T-cell (primary cell): ENCODE measurements around the gene ULK4. TPM values are rescaled to one million over a fixed set of nuclear protein-coding genes. Genes with fewer than 3 reads are reported as not detected.
"Not testable (repeated sequence)": the region's sequence is repeated elsewhere in the genome, so short reads cannot be mapped to it uniquely, and the experiment has no call there.

ENCODE experiments used
- ATAC-seq, 4 experiments: fragments of 200-7000 bp in 3 of 4; fragments of 150-1000 bp in 1 of 4; cut with Tn5 transposase; replicated peaks in 1 of 4; 1 replicate in 3 of 4; 2 replicates in 1 of 4; pipeline ENCODE4 v1.10.0; 2021; ENCODE audit warnings: moderate library complexity in 3 of 4, mild to moderate bottlenecking in 2 of 4, moderate number of reproducible peaks in 1 of 4
- CTCF ChIA-PET, 2 donors: fragments of 300-600 bp; sonication (Branson Sonifier 250); formaldehyde crosslinking; loops; one replicate each; lab custom pipeline; 2022; ENCODE audit warnings: antibody characterized with exemption in 2 of 2; lab: Charles Lee
- POLR2A ChIA-PET, 2 donors: fragments of 300-600 bp; sonication (Branson Sonifier 250); formaldehyde crosslinking; loops; one replicate each; lab custom pipeline; 2022; ENCODE audit warnings: antibody characterized with exemption in 2 of 2; lab: Charles Lee
- DNase-seq, 35 experiments: peaks; one replicate each; pipeline versions ENCODE4 v3.0.0 to v3.0.0-alpha.2; 2013 to 2023
- H3K27ac ChIP-seq: one replicate; pipeline ENCODE4 v1.5.1; 2013; ENCODE audit warnings: low read length
- H3K27me3 ChIP-seq, 2 experiments: replicated peaks in 1 of 2; 1 replicate in 1 of 2; 2 replicates in 1 of 2; pipeline versions ENCODE4 v1.6.1 to v1.7.0; 2013; ENCODE audit warnings: low read length in 1 of 2, mixed read lengths in 1 of 2; ENCODE audit not compliant: control insufficient read depth in 2 of 2, insufficient read depth in 2 of 2; ENCODE audit errors: extremely low read depth in 1 of 2
- H3K36me3 ChIP-seq, 2 donors: 1 replicate in 1 of 2; 2 replicates in 1 of 2; pipeline versions ENCODE4 v1.6.1 to v1.7.0; 2013; ENCODE audit warnings: low read length in 1 of 2; ENCODE audit not compliant: control insufficient read depth in 2 of 2, insufficient read depth in 1 of 2; ENCODE audit errors: extremely low read depth in 1 of 2
- H3K4me1 ChIP-seq, 2 experiments: 1 replicate in 1 of 2; 2 replicates in 1 of 2; pipeline versions ENCODE4 v1.6.1 to v1.7.0; 2013; ENCODE audit warnings: low read length in 2 of 2, mixed read lengths in 1 of 2; ENCODE audit not compliant: insufficient read depth in 2 of 2, control insufficient read depth in 1 of 2; ENCODE audit errors: extremely low read depth in 1 of 2
- H3K4me3 ChIP-seq, 2 donors: 1 replicate in 1 of 2; 2 replicates in 1 of 2; pipeline versions ENCODE4 v1.5.1 to v1.7.0; 2013; ENCODE audit warnings: mild to moderate bottlenecking in 2 of 2, low read length in 1 of 2, moderate library complexity in 1 of 2; ENCODE audit not compliant: control insufficient read depth in 1 of 2; ENCODE audit errors: extremely low read depth in 1 of 2
- H3K9me3 ChIP-seq: 2 replicates; pipeline ENCODE4 v1.7.0; 2013
- H3K27ac Mint-ChIP-seq, 2 donors: one replicate each; pipeline ENCODE4 v1.8.0; 2020 to 2021; ENCODE audit warnings: mild to moderate bottlenecking in 2 of 2, mixed read lengths in 2 of 2
- H3K27me3 Mint-ChIP-seq, 2 donors: one replicate each; pipeline ENCODE4 v1.8.0; 2021 to 2022; ENCODE audit warnings: mixed read lengths in 2 of 2
- H3K36me3 Mint-ChIP-seq: one replicate; pipeline ENCODE4 v1.8.0; 2021; ENCODE audit warnings: mixed read lengths
- H3K4me1 Mint-ChIP-seq, 3 donors: one replicate each; pipeline ENCODE4 v1.8.0; 2020 to 2022; ENCODE audit warnings: mixed read lengths in 3 of 3, mild to moderate bottlenecking in 1 of 3
- H3K4me3 Mint-ChIP-seq, 3 donors: one replicate each; pipeline ENCODE4 v1.8.0; 2020 to 2022; ENCODE audit warnings: mild to moderate bottlenecking in 3 of 3, mixed read lengths in 3 of 3, moderate library complexity in 3 of 3
- H3K9me3 Mint-ChIP-seq, 3 donors: one replicate each; pipeline ENCODE4 v1.8.0; 2020 to 2022; ENCODE audit warnings: mixed read lengths in 3 of 3
- WGBS: methylation state at CpG from one replicate; pipeline ENCODE4 v1.1.5; 2013; ENCODE audit warnings: missing lambda C conversion rate; ENCODE audit not compliant: insufficient coverage; 5-methylcytosine and 5-hydroxymethylcytosine counted together
- total RNA-seq, 35 experiments: library from RNA in 6 of 35; stranded (reverse) in 6 of 35; fragments of 120-200 nt in 1 of 35; gene quantifications; one replicate each; pipeline versions ENCODE4 v1.2.1 to v1.2.4 and lab custom pipeline; 2013 to 2026

Gene ULK4
- total RNA-seq, 5 donors from 2014 or later (not counting 1 experiment from before 2014, with no cell fraction given), result 17.5 to 28.2 (median 19.7) TPM

GRCh38 chr3:41651718-41652117 is 310.2 kb downstream of the ULK4 start:
- no peaks in the 10 kb centered on the region for H3K36me3 ChIP-seq
- H3K4me1 ChIP-seq, result no peaks in the 10 kb centered on the region
- H3K27ac ChIP-seq, result no peak overlapping the region
- ATAC-seq, result no peak
- no peaks in the 10 kb centered on the region for H3K9me3 ChIP-seq
- no peak for DNase-seq
- CTCF ChIA-PET, result no interaction called here
- Mint-ChIP-seq H3K9me3 (peaks cover 0 to 12% (median 0%) of the 10 kb centered on the region in 3 donors), H3K4me3 (no peak overlapping the region), H3K27ac (no peak overlapping the region), H3K4me1 (no peaks in the 10 kb centered on the region), H3K36me3 (peaks cover 33% of the 10 kb centered on the region), H3K27me3 (no peaks in the 10 kb centered on the region)
- H3K4me3 ChIP-seq, result no peak overlapping the region
- H3K27me3 ChIP-seq, result no peaks in the 10 kb centered on the region
- POLR2A ChIA-PET, result no interaction called here

GRCh38 chr3:41650406-41650805 is 311.5 kb downstream of the ULK4 start:
- no peak overlapping the region for H3K27ac ChIP-seq
- H3K4me3 ChIP-seq, result no peak overlapping the region
- POLR2A ChIA-PET, result no interaction called here
- Mint-ChIP-seq H3K27ac (no peak overlapping the region), H3K4me1 (no peaks in the 10 kb centered on the region), H3K4me3 (no peak overlapping the region), H3K9me3 (peaks cover 0 to 12% (median 6%) of the 10 kb centered on the region in 3 donors), H3K36me3 (peaks cover 33% of the 10 kb centered on the region), H3K27me3 (no peaks in the 10 kb centered on the region)
- H3K9me3 ChIP-seq, result no peaks in the 10 kb centered on the region
- 93% methylated on average over 8 of the region's 11 CpGs for WGBS
- ATAC-seq (no peak), DNase-seq (no peak)
- no peaks in the 10 kb centered on the region for H3K27me3 ChIP-seq
- H3K36me3 ChIP-seq, result no peaks in the 10 kb centered on the region
- CTCF ChIA-PET, result interaction anchor here in 1 of 2 donors (0.5 kb wide), 1 partner anchor 424 kb away, joined by 3 read pairs; no protein-coding TSS in a partner anchor
- H3K4me1 ChIP-seq, result no peaks in the 10 kb centered on the region

GRCh38 chr3:41649129-41649739 is 312.7 kb downstream of the ULK4 start:
- Histone ChIP-seq H3K4me1 (no peaks in the 10 kb centered on the region), H3K27me3 (no peaks in the 10 kb centered on the region), H3K36me3 (no peaks in the 10 kb centered on the region), H3K9me3 (no peaks in the 10 kb centered on the region), H3K4me3 (no peak overlapping the region), H3K27ac (no peak overlapping the region)
- WGBS, result no CpG with 5 or more reads among the region's 8 CpGs
- Mint-ChIP-seq H3K4me3 (no peak overlapping the region), H3K9me3 (peaks cover 4 to 12% (median 6%) of the 10 kb centered on the region in 3 donors), H3K4me1 (no peaks in the 10 kb centered on the region), H3K27me3 (no peaks in the 10 kb centered on the region), H3K36me3 (peaks cover 33% of the 10 kb centered on the region), H3K27ac (no peak overlapping the region)
- ATAC-seq (no peak), DNase-seq (no peak)
- ChIA-PET CTCF (no interaction called here), POLR2A (interaction anchor here in 1 of 2 donors (0.7 kb wide), 1 partner anchor 851 kb away, joined by 3 read pairs; no protein-coding TSS in a partner anchor)

GRCh38 chr3:41647730-41648129 is 314.2 kb downstream of the ULK4 start:
- H3K4me1 ChIP-seq, CTCF ChIA-PET, H3K4me3 Mint-ChIP-seq, H3K27me3 Mint-ChIP-seq, H3K27me3 ChIP-seq, H3K36me3 ChIP-seq, POLR2A ChIA-PET, DNase-seq, H3K27ac Mint-ChIP-seq, H3K9me3 ChIP-seq, H3K27ac ChIP-seq, H3K4me1 Mint-ChIP-seq, ATAC-seq, H3K4me3 ChIP-seq: not testable (repeated sequence)
- Mint-ChIP-seq H3K9me3 (peaks cover 4 to 12% (median 8%) of the 10 kb centered on the region in 3 donors), H3K36me3 (peaks cover 27% of the 10 kb centered on the region)
- 94% methylated on average over 3 of the region's 17 CpGs for WGBS

GRCh38 chr3:41640076-41640475 is 321.8 kb downstream of the ULK4 start:
- Histone ChIP-seq H3K36me3 (no peaks in the 10 kb centered on the region), H3K4me1 (no peaks in the 10 kb centered on the region), H3K4me3 (no peak overlapping the region), H3K9me3 (no peaks in the 10 kb centered on the region), H3K27me3 (no peaks in the 10 kb centered on the region), H3K27ac (no peak overlapping the region)
- H3K4me1 Mint-ChIP-seq, result no peaks in the 10 kb centered on the region
- peaks cover 0 to 2% (median 1%) of the 10 kb centered on the region in 3 donors for H3K9me3 Mint-ChIP-seq
- H3K36me3 Mint-ChIP-seq, result peaks cover 4% of the 10 kb centered on the region
- WGBS, result 79% methylated on average over 3 of the region's 4 CpGs
- H3K4me3 Mint-ChIP-seq, result no peak overlapping the region
- ATAC-seq (no peak), DNase-seq (no peak)
- no peak overlapping the region for H3K27ac Mint-ChIP-seq
- H3K27me3 Mint-ChIP-seq, result no peaks in the 10 kb centered on the region
- POLR2A ChIA-PET, result no interaction called here
- CTCF ChIA-PET, result no interaction called here

GRCh38 chr3:41638381-41638780 is 323.5 kb downstream of the ULK4 start:
- DNase-seq (no peak), ATAC-seq (no peak)
- no peak overlapping the region for H3K4me3 ChIP-seq
- ChIA-PET POLR2A (no interaction called here), CTCF (no interaction called here)
- H3K9me3 Mint-ChIP-seq, result peaks cover 0 to under 1% (median 0%) of the 10 kb centered on the region in 3 donors
- peaks cover 4% of the 10 kb centered on the region for H3K36me3 Mint-ChIP-seq
- H3K4me3 Mint-ChIP-seq, result no peak overlapping the region
- no peaks in the 10 kb centered on the region for H3K27me3 ChIP-seq
- H3K27me3 Mint-ChIP-seq, result no peaks in the 10 kb centered on the region
- H3K27ac Mint-ChIP-seq, result no peak overlapping the region
- whole genome bisulfite sequencing, result no CpG with 5 or more reads among the region's 2 CpGs
- H3K4me1 Mint-ChIP-seq, result no peaks in the 10 kb centered on the region
- no peak overlapping the region for H3K27ac ChIP-seq
- H3K9me3 ChIP-seq, result no peaks in the 10 kb centered on the region
- no peaks in the 10 kb centered on the region for H3K36me3 ChIP-seq
- H3K4me1 ChIP-seq, result no peaks in the 10 kb centered on the region

- POLR2A ChIA-PET, result no interaction called here
These were observed 329.2 kb downstream of the ULK4 start for GRCh38 chr3:41632700-41633099.

More at GRCh38 chr3:41632700-41633099, 329.2 kb downstream of the ULK4 start:
- no peak overlapping the region for H3K4me3 Mint-ChIP-seq
- Histone ChIP-seq H3K27me3 (no peaks in the 10 kb centered on the region), H3K4me1 (no peaks in the 10 kb centered on the region), H3K27ac (no peak overlapping the region), H3K9me3 (no peaks in the 10 kb centered on the region), H3K4me3 (no peak overlapping the region), H3K36me3 (no peaks in the 10 kb centered on the region)
- H3K36me3 Mint-ChIP-seq, result peaks cover 5% of the 10 kb centered on the region
- ATAC-seq (no peak), DNase-seq (no peak)
- no peaks in the 10 kb centered on the region for H3K9me3 Mint-ChIP-seq
- CTCF ChIA-PET, result no interaction called here
- no peaks in the 10 kb centered on the region for H3K27me3 Mint-ChIP-seq
- no peak overlapping the region for H3K27ac Mint-ChIP-seq
- H3K4me1 Mint-ChIP-seq, result no peaks in the 10 kb centered on the region
